ENCODE results near the gene RAP1A. TPM values are rescaled to one million over a fixed set of nuclear protein-coding genes. Genes with fewer than 3 reads are reported as not detected.

RAP1A gene
- total and polyA plus RNA-seq, 2 donors (not counting 3 experiments of a cell fraction or from before 2014, with no cell fraction given), result 17.8 to 56.4 TPM

DNA sequence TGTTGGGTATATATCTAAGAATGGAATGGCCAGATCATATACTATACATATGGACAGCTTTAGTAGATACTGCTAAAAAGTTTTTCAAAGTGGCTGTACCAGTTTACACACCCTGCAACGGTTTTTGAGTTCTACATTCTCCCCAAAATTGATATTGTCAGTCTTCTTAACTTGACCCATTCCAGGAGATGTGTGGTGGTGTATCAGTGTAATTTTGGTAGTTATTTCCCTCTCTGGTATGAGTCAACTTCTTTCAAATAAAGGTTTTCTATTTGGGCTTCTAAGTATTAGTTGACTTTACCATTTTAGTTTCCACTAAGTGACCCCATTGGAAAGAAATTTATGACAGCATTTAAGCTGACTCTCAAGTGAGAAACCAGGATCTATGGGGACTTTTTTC lies 90.4 kb downstream of the RAP1A start:
- ChIA-PET CTCF (interaction anchor here (0.7 to 8.8 kb wide), 4 partner anchors 38 to 228 kb away, joined by 3 to 487 read pairs (median 35); no protein-coding TSS in a partner anchor), POLR2A (no interaction called here)
- FAIRE-seq, result no peak
- no peaks in the 10 kb centered on the region for H4K20me1 ChIP-seq (replicated peaks; ENCODE audit: control insufficient read depth, extremely low read depth, insufficient read depth, low read length)
- dilution Hi-C loops (cut with MboI; ENCODE audit: extremely low pct_ligation_motif_present, low sequenced_read_pairs) (no loop called here), intact Hi-C loops (cut with micrococcal nuclease) (no loop called here)
- no peak overlapping the region for H3K4me3 ChIP-seq (replicated peaks in 1 of 3; ENCODE audit: insufficient read depth in 1 of 3, low read depth in 1 of 3, low read length in 3 of 3)
- TF ChIP-seq MYC (IDR thresholded peaks at IDR 0.05; ENCODE audit: low read depth, low read length) (no peak), FOS (IDR thresholded peaks at IDR 0.05; ENCODE audit: borderline replicate concordance, insufficient read depth, low read length) (no peak), POLR2A (IDR thresholded peaks at IDR 0.05; ENCODE audit: low read depth, low read length) (no peak), CTCF (IDR thresholded peaks at IDR 0.05; ENCODE audit: extremely low read depth in 1 of 2, insufficient read depth in 1 of 2, low read depth in 1 of 2, low read length in 2 of 2) (no peak), EZH2 (IDR thresholded peaks at IDR 0.05; ENCODE audit: borderline replicate concordance, low read depth, low read length, severe bottlenecking) (no peak), JUN (IDR thresholded peaks at IDR 0.05; ENCODE audit: borderline replicate concordance, insufficient read depth, insufficient read length, low read depth) (no peak), POLR2AphosphoS5 (IDR thresholded peaks at IDR 0.05; ENCODE audit: insufficient read depth, low read depth, low read length) (no peak), GATA2 (IDR thresholded peaks at IDR 0.05; ENCODE audit: insufficient read depth, insufficient read length, low read depth, low read length) (no peak)
- TF ChIP-seq, protein P1, sequence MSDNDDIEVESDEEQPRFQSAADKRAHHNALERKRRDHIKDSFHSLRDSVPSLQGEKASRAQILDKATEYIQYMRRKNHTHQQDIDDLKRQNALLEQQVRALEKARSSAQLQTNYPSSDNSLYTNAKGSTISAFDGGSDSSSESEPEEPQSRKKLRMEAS (IDR thresholded peaks at IDR 0.05; ENCODE audit: insufficient read depth, insufficient read length), result no peak
- no peak overlapping the region for H3K4me2 ChIP-seq (ENCODE audit: insufficient read depth, low read length)
- H3K36me3 ChIP-seq (ENCODE audit: control insufficient read depth in 2 of 2, extremely low read depth in 1 of 2, insufficient read depth in 2 of 2, low read length in 2 of 2), result peaks cover 0 to 2% of the 10 kb centered on the region in 2 experiments
- no peaks in the 10 kb centered on the region for H3K4me1 ChIP-seq (ENCODE audit: control insufficient read depth, extremely low read depth, insufficient read depth, low read length)
- no peaks in the 10 kb centered on the region for H3K27me3 ChIP-seq (ENCODE audit: control insufficient read depth in 2 of 2, insufficient read depth in 2 of 2, low read length in 2 of 2)
- H3K9ac ChIP-seq (replicated peaks; ENCODE audit: extremely low read depth, insufficient read depth, low read length), result no peak overlapping the region
- no peaks in the 10 kb centered on the region for H3K79me2 ChIP-seq (ENCODE audit: control insufficient read depth, insufficient read depth, low read length)
- no peak overlapping the region for H2AFZ ChIP-seq (ENCODE audit: low read depth, low read length)
- H3K9me3 ChIP-seq (replicated peaks; ENCODE audit: control insufficient read depth, insufficient read depth, low read length), result no peaks in the 10 kb centered on the region
- H3K27ac ChIP-seq (ENCODE audit: insufficient read depth, low read depth, low read length), result no peak overlapping the region
- no TSS peak for BruUV-seq (replicated peaks)
- no peak for DNase-seq (ENCODE audit: low read depth, low spot score)
- no peaks in the 10 kb centered on the region for H3K9me1 ChIP-seq (replicated peaks; ENCODE audit: control insufficient read depth, extremely low read depth, insufficient read depth, low read length)
